ENCODE measurements around the gene SPTBN5. TPM values are rescaled to one million over a fixed set of nuclear protein-coding genes. Genes with fewer than 3 reads are reported as not detected.

The SPTBN5 gene
- total RNA-seq, 4 donors from 2014 or later = 0.40 to 2.5 (median 1.8) TPM

DNA sequence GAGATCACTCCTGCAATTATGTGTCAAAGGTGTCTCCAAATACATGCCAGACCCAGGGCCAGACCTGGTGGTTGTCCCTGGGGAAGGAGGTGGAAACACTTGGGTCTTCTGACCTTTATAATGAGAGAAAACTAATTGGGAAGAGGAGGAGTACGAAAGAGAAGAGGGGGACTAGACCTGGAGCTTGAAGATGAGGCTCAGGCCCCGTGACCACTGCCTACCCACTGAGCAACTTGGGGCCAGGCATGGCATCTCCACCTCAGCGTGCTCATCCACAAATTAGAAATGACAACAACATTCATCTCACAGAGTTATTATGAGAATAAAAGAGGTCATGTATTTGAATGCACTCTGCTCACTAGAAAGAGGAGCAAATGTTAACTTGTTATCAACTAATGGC, 19.4 kb upstream of the SPTBN5 start:
- H3K4me3 ChIP-seq (replicated peaks in 1 of 3) = no peak overlapping the region
- H3K27me3 ChIP-seq = no peaks in the 10 kb centered on the region
- peaks cover 0 to 8% of the 10 kb centered on the region in 2 donors for H3K4me1 ChIP-seq
- 90 to 93% methylated on average over 3 of the region's 3 CpGs for WGBS, 2 donors
- peaks cover 16 to 17% of the 10 kb centered on the region in 2 donors for H3K36me3 ChIP-seq
- no peaks in the 10 kb centered on the region for H3K9me3 ChIP-seq
- H3K27ac ChIP-seq = no peak overlapping the region
- intact Hi-C loops (cut with DNase I) = no loop called here
- TF ChIP-seq, protein P1, sequence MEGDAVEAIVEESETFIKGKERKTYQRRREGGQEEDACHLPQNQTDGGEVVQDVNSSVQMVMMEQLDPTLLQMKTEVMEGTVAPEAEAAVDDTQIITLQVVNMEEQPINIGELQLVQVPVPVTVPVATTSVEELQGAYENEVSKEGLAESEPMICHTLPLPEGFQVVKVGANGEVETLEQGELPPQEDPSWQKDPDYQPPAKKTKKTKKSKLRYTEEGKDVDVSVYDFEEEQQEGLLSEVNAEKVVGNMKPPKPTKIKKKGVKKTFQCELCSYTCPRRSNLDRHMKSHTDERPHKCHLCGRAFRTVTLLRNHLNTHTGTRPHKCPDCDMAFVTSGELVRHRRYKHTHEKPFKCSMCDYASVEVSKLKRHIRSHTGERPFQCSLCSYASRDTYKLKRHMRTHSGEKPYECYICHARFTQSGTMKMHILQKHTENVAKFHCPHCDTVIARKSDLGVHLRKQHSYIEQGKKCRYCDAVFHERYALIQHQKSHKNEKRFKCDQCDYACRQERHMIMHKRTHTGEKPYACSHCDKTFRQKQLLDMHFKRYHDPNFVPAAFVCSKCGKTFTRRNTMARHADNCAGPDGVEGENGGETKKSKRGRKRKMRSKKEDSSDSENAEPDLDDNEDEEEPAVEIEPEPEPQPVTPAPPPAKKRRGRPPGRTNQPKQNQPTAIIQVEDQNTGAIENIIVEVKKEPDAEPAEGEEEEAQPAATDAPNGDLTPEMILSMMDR (IDR thresholded peaks at IDR 0.05) = no peak
- TF ChIP-seq POLR2A (IDR thresholded peaks at IDR 0.05) = no peak
- no peak for DNase-seq

DNA sequence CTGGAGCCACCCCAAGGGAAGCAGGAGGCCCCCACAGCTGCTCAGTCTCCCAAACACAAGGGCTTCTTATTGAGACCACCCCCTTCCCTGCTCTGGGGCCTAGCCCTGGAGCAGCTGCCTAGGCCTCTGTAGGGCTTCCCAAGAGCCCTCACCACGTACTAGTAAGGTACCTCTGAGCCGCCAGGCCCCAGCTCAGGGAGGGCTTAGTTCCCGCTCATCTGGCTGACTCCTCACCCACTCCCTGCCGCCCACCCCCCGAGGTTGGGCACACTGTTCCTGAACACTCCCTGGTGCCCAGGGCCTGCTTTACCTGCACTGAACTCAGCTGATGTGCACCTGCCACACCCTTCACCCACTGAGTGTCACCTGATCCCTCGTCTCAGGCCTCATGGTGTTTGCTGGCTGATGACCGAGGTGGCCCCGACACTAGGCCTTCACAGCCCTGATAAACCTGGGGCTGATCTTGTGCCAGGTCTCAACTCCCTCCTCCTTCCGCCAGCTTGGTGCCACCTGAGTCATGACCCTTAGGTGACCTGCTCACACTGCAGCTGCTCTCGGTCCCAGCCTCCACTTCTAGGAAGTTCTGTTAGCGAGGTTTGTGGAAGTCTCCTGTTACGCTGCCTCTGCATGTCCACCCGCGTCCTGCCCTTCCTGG, 18.0 kb upstream of the SPTBN5 start:
- Histone ChIP-seq H3K27me3 (no peaks in the 10 kb centered on the region), H3K9me3 (no peaks in the 10 kb centered on the region), H3K36me3 (peaks cover 17 to 22% of the 10 kb centered on the region in 2 donors), H3K4me3 (replicated peaks in 1 of 3) (no peak overlapping the region), H3K27ac (no peak overlapping the region), H3K4me1 (peaks cover 0 to 1% of the 10 kb centered on the region in 2 donors)
- 79 to 91% methylated on average over 10 to 14 of the region's 14 CpGs for WGBS, 2 donors
- TF ChIP-seq POLR2A (IDR thresholded peaks at IDR 0.05) = no peak
- TF ChIP-seq, protein P1 (IDR thresholded peaks at IDR 0.05) = no peak
- no peak for DNase-seq
- intact Hi-C loops (cut with DNase I) = no loop called here

DNA sequence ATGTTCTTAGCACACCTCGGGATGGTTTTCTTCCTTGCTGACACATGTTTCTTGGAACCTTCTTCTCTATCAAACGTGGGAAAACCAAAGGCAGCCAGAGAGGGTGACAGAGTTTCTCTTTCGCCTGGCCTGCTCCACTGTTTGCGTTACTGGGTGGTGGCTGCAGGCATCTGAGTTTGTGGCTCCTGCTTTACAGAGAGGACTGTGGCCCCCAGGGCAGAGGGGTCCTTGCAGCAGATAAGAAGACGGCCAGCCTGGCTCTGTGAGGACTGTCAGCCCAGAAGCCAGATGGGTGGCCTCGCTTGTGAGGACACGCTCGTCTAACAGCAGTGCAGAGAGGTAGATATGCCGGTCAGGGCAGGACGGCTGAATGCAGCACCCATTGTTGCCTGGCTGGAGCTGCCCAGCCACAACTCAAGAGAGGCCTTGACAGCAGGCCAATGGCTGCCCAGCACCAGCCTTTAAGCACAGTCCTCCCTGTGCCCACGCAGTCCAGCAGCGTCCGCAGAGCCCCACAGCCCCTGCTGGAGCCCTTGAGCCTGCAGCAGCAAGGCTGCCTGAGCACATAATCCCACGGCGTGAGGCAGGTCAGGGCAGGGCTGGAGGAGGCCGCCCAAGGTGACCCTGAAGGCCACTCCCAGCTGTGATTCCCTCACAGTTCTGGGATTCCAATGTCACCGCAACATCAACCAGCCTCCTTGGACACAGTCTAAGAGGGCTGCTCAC, 15.0 kb upstream of the SPTBN5 start:
- intact Hi-C loops (cut with DNase I) = no loop called here
- H3K4me1 ChIP-seq = peaks cover 0 to 5% of the 10 kb centered on the region in 2 donors
- H3K36me3 ChIP-seq = peaks cover 17 to 22% of the 10 kb centered on the region in 2 donors
- no peaks in the 10 kb centered on the region for H3K9me3 ChIP-seq
- H3K4me3 ChIP-seq (replicated peaks in 1 of 3) = no peak overlapping the region
- no peaks in the 10 kb centered on the region for H3K27me3 ChIP-seq
- no peak for DNase-seq
- TF ChIP-seq, protein P1 (IDR thresholded peaks at IDR 0.05) = no peak
- no peak for TF ChIP-seq POLR2A (IDR thresholded peaks at IDR 0.05)
- H3K27ac ChIP-seq = no peak overlapping the region
- WGBS, 2 donors = 87 to 90% methylated on average over 12 of the region's 17 CpGs

DNA sequence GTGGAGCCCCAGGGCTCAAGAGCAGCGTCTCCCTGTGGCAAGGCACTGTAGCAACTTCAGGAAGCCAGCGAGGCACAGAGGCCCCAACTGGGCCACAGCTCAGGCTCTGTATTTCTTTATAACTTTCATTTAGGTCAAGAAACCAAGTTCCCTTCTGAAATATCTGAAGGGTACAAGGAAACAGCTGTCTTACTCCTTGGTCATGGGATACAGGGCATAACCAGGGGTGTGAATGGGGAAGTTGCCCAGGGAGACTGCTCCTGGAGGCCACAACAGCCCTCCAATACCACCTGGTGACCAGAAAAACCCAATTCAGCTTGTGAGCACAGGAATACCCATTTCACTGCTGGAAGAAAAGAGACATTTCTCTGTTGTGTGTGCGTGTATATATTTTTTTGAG, 13.3 kb upstream of the SPTBN5 start:
- Histone ChIP-seq H3K27me3 (no peaks in the 10 kb centered on the region), H3K27ac (no peak overlapping the region), H3K4me3 (replicated peaks in 1 of 3) (no peak overlapping the region), H3K36me3 (peaks cover 17 to 22% of the 10 kb centered on the region in 2 donors), H3K9me3 (no peaks in the 10 kb centered on the region), H3K4me1 (peaks cover 0 to 5% of the 10 kb centered on the region in 2 donors)
- intact Hi-C loops (cut with DNase I) = no loop called here
- DNase-seq = no peak
- 93 to 97% methylated on average over 1 to 3 of the region's 3 CpGs for WGBS, 2 donors
- TF ChIP-seq, protein P1 (IDR thresholded peaks at IDR 0.05) = no peak
- TF ChIP-seq POLR2A (IDR thresholded peaks at IDR 0.05) = no peak

DNA sequence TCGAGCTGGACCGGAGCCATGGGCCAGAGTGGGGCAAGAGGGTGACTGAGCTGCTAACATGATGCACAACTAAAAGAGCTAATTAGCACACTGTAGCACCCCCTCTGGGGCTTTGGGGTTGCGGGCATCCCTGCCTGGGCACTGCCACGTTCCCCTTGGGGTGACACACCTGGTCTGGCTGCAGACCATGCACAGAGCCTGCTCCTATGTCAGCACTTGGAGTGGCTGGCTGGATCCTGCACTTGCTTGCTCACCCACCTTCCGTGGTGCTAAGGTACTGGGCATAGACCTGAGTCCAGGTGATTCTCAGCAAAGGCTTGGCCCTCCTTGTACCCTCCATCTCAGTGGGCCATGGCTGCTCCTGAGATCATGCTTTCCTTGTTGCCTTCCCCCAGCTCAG, 12.8 kb upstream of the SPTBN5 start:
- 100% methylated on average over 5 of the region's 5 CpGs; no CpG with 5 or more reads in 1 of the 2 donors for WGBS, 2 donors
- Histone ChIP-seq H3K27ac (no peak overlapping the region), H3K9me3 (no peaks in the 10 kb centered on the region), H3K27me3 (no peaks in the 10 kb centered on the region), H3K4me3 (replicated peaks in 1 of 3) (no peak overlapping the region), H3K36me3 (peaks cover 17 to 19% of the 10 kb centered on the region in 2 donors), H3K4me1 (peaks cover 0 to 5% of the 10 kb centered on the region in 2 donors)
- intact Hi-C loops (cut with DNase I) = no loop called here
- TF ChIP-seq POLR2A (IDR thresholded peaks at IDR 0.05) = no peak
- TF ChIP-seq, protein P1 (IDR thresholded peaks at IDR 0.05) = no peak
- DNase-seq = no peak
